GM18505 (cell line): ENCODE data around the gene ARHGAP15.

Experiments used
- ATAC-seq: cut with Tn5 transposase; IDR thresholded peaks from one replicate; pipeline ENCODE4 v1.9.1; 2021; ENCODE audit not compliant: unreplicated experiment
- POLR2A ChIP-seq: IDR thresholded peaks from 4 replicates; pipeline ENCODE4 v1.6.1; 2011; ENCODE audit warnings: borderline replicate concordance; ENCODE audit not compliant: insufficient read depth, insufficient read length; ENCODE audit errors: extremely low read depth

ARHGAP15 gene

DNA sequence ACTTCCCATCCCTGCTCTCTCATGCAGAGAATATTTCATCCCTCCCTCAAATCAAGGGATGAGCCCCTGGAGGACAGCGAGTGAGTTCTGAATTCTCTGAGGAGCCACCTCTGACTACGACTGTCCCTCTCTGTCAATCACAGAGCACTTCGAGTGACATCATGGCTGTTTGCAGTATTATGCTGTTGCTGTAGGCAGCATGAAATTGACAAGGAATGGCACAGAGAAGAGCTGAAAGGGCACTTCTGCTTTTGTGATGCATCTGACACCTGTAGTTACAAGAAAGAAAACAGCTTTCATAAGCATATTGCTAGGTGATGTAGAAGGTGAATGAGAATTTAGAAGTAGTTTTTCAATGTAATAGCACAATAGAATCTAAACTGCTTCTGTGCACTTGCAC lies 166.9 kb downstream of the ARHGAP15 start:
- TF ChIP-seq POLR2A = no peak

DNA sequence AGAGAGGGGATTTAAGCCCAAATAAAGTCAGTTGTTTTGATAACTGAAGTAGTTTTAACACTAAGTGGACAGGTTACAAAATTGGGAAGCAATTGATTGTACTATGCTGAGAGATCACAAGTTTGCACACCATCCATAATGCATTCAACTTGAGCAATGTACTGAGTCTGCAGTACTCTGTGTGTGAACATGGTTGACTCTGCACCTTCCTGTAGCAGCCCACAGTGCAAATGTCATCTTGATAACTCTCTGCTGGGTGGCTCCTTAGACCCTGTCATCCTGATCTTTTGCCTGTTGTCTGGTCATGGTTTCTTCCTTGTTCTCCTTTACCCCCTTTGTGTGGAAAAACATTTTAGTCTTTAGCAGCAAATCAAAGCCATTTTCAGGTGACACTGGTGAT lies 168.0 kb downstream of the ARHGAP15 start:
- ATAC-seq = no peak
- no peak for TF ChIP-seq POLR2A

More for the DNA sequence above, 166.9 kb downstream of the ARHGAP15 start:
- ATAC-seq = no peak

DNA sequence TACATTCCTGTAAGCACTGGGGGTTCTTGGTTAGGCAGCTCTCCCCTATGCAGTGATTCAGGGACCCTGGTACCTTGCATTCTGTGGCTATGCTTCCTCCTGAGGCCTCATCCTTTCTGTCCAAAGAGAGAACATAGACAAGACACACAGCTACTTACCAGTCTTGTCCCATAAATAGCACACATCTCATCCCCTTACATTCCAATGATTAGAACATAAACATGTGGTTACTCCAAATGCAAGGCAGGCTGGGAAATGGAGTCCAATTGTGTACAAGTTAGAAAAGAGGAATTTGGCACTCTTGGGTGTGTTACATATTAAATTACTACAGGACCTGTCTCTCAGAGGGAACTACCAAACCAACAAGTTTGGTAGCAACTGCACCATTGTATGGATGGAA lies 171.3 kb downstream of the ARHGAP15 start:
- ATAC-seq = no peak
- no peak for TF ChIP-seq POLR2A

DNA sequence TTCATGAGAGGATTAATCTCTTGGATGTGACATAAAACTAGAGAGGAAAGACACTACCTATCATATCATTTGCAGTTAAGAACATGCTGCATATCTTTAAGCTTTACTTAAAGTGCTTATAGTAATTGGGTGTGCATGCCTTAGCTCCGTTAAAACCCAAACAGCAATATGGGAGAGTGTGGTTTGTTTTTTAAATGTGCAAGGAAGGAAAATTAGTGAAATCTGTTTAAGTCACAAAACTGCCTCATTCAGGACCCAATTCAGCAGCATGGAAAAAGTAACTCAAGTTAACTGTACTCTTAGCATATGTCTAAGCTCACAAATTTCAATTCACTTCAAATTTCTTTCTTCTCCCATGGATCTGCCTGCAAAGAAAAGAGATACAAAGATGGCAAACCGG lies 182.2 kb downstream of the ARHGAP15 start:
- no peak for TF ChIP-seq POLR2A

DNA sequence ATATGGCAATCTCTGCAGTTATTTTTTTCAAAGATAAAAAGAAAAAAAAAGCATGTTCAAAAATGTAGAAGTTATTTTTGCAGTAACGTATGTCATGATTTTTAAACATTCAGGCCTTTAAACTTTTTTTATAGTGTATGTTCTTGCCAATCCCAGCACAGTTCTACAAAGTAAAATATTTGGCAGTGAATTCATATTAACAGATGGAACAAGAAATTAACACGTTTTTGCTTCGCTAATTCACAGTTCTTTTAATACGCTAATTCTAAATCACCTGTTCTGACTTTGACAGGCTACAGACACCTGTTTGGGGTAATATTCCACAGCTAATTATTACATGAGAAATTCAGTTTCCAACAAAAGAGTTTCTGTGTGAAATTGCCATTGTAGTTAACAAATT lies 183.2 kb downstream of the ARHGAP15 start:
- ATAC-seq = no peak
- TF ChIP-seq POLR2A = no peak

More for the DNA sequence above, 182.2 kb downstream of the ARHGAP15 start:
- ATAC-seq = no peak

DNA sequence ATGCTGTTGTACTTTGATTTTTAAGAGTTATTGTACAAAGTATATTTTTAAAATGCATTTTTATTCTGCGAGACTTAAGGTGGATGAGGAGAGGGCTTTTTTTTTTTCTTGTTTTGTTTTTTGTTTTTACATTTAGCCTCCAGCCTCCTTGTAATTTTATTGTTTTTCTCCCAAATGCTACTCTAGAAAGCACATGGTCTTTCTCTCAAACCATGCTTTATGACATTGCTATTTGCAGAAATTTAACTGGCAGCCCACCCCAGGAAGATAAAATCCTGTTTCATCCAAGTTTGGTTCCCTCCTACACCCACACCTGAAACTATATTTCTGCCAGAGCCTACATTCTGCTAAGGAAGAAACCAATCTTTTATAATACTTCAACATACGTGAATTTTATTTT lies 184.6 kb downstream of the ARHGAP15 start:
- no peak for TF ChIP-seq POLR2A
- no peak for ATAC-seq

DNA sequence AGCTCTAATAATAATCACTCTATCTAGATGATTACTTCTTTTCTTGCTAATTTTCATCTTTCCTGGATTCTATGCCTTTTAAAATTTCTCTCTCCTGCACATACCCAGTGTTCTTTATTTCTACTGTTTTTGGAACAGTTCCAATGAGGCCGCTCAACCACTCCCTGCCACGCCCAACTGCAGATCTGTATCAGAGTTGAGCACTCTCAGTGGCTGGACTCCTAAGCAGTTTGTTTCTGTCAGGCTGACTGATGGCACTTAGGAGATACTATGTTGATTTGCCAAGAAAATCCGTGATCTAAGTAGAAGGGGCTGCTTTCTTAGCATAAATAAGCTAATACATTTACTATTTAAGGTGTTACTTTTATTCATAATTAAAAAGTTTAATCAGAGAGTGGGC lies 192.8 kb downstream of the ARHGAP15 start:
- ATAC-seq = no peak

DNA sequence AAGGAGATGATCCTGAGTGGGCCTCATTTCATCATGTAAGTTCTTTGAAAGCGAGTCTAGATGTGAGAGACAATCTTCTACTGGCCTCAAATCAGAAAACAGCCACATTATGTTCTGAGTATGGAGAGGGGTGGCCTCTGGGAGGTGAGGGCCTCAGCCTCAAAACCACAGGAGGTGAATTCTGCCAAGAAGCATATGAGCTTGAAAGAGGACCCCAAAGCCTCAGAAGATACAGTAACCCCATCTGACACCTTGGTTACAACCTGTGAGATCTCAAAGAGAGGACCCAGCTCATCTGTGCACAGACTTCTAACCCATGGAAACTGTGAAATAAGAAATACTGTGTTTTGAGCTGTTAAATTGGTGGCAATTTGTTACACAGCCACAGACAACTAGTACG lies 200.1 kb downstream of the ARHGAP15 start:
- ATAC-seq = no peak
- TF ChIP-seq POLR2A = no peak

More for the DNA sequence above, 192.8 kb downstream of the ARHGAP15 start:
- TF ChIP-seq POLR2A = no peak

DNA sequence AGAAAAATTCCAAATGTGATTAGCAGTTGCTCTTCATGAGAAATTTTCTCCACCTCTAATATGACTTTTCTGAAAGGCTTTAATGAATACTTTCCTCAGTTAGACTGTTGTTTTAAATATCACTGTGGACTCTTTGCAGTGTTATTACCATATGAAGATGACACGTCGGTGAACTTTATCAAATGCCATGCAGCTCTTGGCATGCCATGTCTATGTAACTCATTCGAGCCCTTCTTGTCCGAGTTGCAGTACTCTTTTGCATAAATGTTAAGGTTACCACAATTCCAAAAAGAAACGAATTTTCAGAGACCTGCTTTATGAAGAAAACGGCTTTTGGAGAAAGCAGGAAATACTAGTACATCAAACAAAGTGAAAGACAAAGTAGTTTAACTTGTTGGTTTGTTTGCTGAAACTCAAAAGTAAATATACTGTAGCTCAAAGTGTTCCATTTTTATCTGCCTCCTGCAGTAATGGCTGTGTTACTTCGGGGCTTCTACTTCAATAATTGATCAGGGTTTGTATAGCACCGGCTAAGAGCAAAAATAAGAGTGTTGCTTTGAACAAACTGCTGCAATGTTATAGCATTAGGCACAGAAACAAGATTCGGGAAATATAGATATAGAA lies 204.1 kb downstream of the ARHGAP15 start:
- no peak for TF ChIP-seq POLR2A
- no peak for ATAC-seq

DNA sequence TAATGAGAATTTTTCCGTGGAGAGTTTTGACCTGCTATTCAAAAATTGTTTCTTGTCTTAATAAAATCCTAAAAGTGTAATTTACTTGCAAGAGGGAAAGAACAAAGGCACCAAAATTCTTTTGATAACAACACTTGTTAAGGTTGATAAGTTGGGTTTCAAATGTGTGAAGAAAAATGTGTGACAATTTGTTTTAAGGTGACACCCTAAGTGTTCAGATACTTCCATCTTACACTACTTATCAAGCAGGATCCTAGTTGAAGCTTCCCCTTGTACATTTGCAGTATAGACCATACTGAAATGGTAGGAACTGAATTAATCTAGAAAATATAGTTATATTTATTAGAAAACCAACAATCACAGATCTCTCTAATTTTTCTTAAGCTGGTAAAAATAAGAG lies 204.6 kb downstream of the ARHGAP15 start:
- ATAC-seq = no peak
- TF ChIP-seq POLR2A = no peak

DNA sequence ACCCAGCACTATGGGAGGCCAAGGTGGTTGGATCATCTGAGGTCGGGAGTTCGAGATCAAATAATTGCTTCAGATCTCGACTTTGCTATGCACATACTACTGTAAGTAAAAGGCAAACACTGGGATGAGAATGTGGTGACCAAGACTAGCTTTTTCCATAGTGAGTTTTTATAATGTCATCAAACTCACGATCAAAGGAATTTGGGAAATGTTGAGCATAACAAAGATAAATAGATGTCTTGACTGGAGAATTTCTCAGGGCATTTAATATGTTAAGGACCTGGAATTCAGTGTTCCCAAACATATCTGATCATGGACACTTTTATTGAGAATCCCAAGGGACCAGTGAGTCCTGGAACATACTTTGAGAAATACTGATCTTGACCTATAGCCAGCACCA lies 205.6 kb downstream of the ARHGAP15 start:
- no peak for ATAC-seq
- no peak for TF ChIP-seq POLR2A

DNA sequence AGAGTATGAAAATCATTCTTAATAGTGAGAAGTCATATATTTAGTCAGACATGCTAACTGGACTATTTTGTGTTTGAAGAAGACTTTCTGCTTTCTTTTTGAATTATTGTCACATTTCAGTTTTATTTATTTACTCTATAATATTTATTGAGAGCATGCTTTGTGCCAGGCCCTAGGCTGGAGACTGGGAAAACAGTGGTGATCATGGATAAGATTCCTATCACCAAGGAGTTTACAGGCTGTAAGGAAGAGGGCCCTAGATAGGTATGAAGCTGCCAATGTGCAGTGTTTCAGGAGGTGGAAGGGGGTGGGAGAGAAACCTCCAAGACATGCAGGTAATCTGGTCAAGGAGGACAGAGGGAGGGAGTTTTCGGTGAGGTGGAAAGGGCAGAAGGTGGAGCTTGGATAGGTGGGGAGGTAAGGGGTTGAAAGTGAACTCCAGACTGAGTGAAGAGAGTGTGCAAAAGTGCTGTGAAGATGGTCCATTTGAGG lies 207.5 kb downstream of the ARHGAP15 start:
- no peak for TF ChIP-seq POLR2A
- ATAC-seq = no peak

DNA sequence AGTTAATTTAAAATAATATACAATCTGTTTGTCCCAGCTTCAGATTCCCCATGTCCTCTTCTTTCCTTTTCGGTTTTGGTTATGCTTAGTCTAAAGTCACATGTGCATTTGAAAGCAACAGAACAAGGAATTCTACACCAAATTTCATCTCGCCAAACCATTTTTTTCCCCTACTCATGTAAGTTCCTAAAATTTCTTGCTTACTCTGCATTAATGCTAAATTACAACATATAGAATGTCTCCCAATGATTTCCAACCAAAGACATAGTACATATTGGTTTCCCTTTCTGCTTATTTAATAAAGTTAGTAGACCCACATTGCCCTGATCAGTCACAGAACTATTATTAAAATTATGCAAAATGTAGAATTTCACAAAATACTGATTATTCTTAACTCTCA lies 212.3 kb downstream of the ARHGAP15 start:
- ATAC-seq = no peak
- TF ChIP-seq POLR2A = no peak

DNA sequence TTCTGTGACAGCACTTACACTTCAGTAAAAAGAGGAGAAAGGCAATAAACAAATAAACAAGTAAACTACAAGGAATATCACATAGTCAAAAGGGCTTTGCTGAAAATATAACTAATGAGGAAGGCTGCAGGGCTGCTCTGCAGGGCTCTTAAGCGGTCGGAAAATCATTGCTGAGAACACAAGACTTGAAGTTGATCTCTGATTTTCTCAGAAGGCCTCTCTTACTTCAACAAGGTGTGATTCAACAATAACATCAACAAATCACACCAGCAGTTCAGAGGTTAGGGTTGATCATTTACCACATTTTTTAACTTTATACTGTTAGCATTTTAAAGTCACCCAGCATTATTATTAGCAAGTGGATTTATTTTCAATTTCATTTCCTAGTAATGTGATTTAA lies 215.6 kb downstream of the ARHGAP15 start:
- ATAC-seq = no peak
- no peak for TF ChIP-seq POLR2A
